Naive thymus-derived CD8-positive, alpha-beta T cell (primary cell): ENCODE results near the gene BCL11A. TPM values are rescaled to one million over a fixed set of nuclear protein-coding genes. Genes with fewer than 3 reads are reported as not detected.

Experiments used
- ATAC-seq, 2 donors: fragments of 150-1000 bp; cut with Tn5 transposase in 1 of 2; sonication (Bioruptor Pico), chemical (Tn5 transposase) in 1 of 2; 1 replicate in 1 of 2; 2 replicates in 1 of 2; pipeline ENCODE4 v1.10.0; 2021; ENCODE audit warnings: mild to moderate bottlenecking in 2 of 2, moderate library complexity in 2 of 2
- POLR2A ChIA-PET: fragments of 350-600 bp; sonication (Branson Sonifier 250); formaldehyde crosslinking; loops from one replicate; lab custom pipeline; 2021; ENCODE audit warnings: antibody characterized with exemption; lab: Charles Lee
- DNase-seq, 10 donors: peaks; one replicate each; pipeline versions ENCODE4 v3.0.0 to v3.0.0-alpha.2; 2020 to 2022
- H3K27ac Mint-ChIP-seq, 10 donors: one replicate each; pipeline ENCODE4 v1.8.0; 2020 to 2022; ENCODE audit warnings: mild to moderate bottlenecking in 10 of 10, mixed read lengths in 10 of 10, moderate library complexity in 4 of 10, inconsistent platforms in 1 of 10
- H3K27me3 Mint-ChIP-seq, 5 donors: one replicate each; pipeline ENCODE4 v1.8.0; 2021 to 2022; ENCODE audit warnings: mixed read lengths in 5 of 5
- H3K36me3 Mint-ChIP-seq, 3 donors: one replicate each; pipeline ENCODE4 v1.8.0; 2020 to 2022; ENCODE audit warnings: mixed read lengths in 3 of 3, mild to moderate bottlenecking in 2 of 3, inconsistent platforms in 1 of 3
- H3K4me1 Mint-ChIP-seq, 4 donors: one replicate each; pipeline ENCODE4 v1.8.0; 2021 to 2022; ENCODE audit warnings: mixed read lengths in 4 of 4
- H3K4me3 Mint-ChIP-seq, 10 donors: one replicate each; pipeline ENCODE4 v1.8.0; 2020 to 2022; ENCODE audit warnings: mild to moderate bottlenecking in 10 of 10, mixed read lengths in 10 of 10, moderate library complexity in 6 of 10, inconsistent platforms in 1 of 10
- H3K9me3 Mint-ChIP-seq, 9 donors: one replicate each; pipeline ENCODE4 v1.8.0; 2020 to 2022; ENCODE audit warnings: mixed read lengths in 9 of 9, mild to moderate bottlenecking in 3 of 9, inconsistent platforms in 1 of 9, moderate library complexity in 1 of 9
- polyA plus RNA-seq, 3 donors: library from polyadenylated mRNA; unstranded; fragments of 300-500 nt; fragmentation: Illumina TruSeq; gene quantifications; one replicate each; pipeline ENCODE4 v1.2.3, GENCODE V29; 2021
- total RNA-seq, 8 experiments: library from RNA in 2 of 8; stranded (reverse) in 2 of 8; gene quantifications; one replicate each; pipeline ENCODE4 v1.2.3 and lab custom pipeline; 2021 to 2026

The BCL11A gene
- total and polyA plus RNA-seq, 5 experiments from 2014 or later: 0.64 to 11.6 (median 1.4) TPM

- peak in 1 of 10 donors; percentile 41 for DNase-seq
- peak overlapping the region in 1 of 10 donors; percentile 34 for H3K4me3 Mint-ChIP-seq
- H3K9me3 Mint-ChIP-seq: no peaks in the 10 kb centered on the region
- no peaks in the 10 kb centered on the region for H3K36me3 Mint-ChIP-seq
- POLR2A ChIA-PET: interaction anchor here (1.1 kb wide), 1 partner anchor 110 kb away, joined by 3 read pairs; no protein-coding TSS in a partner anchor
- peak; percentile 27 to 52 for ATAC-seq
- H3K4me1 Mint-ChIP-seq: peaks cover 0 to 37% (median 0%) of the 10 kb centered on the region in 4 donors
- H3K27ac Mint-ChIP-seq: peak overlapping the region in 2 of 10 donors; percentile 68 to 80
- H3K27me3 Mint-ChIP-seq: peaks cover 0 to 8% (median 1%) of the 10 kb centered on the region in 5 donors
These were observed 114.1 kb downstream of the BCL11A start for GRCh38 chr2:60439219-60439974.

DNA sequence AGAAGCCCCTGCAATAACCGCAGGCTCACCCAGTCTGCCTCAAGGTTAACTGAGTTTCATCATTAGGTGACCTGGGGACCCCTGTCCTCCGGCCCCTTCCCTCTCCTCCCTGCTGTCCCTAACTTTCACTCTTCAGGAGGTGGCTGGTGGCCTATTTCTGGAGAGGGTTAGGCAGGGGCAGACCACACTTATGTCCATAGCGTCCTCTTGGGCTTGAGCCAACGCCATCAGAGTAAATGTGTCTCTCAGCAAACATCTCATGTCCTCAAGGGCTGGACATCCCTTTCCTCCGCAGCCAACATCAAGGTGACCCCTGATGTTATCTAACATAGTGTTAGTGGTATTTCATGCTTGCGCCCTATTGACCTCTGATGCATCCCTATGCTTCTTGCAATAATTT is 114.8 kb downstream of the BCL11A start:
- no peaks in the 10 kb centered on the region for H3K36me3 Mint-ChIP-seq
- ATAC-seq: no peak
- peak overlapping the region in 1 of 10 donors; percentile 39 for H3K27ac Mint-ChIP-seq
- H3K4me1 Mint-ChIP-seq: peaks cover 0 to 37% (median 0%) of the 10 kb centered on the region in 4 donors
- POLR2A ChIA-PET: no interaction called here
- no peak for DNase-seq
- H3K9me3 Mint-ChIP-seq: no peaks in the 10 kb centered on the region
- peaks cover 0 to 8% (median 1%) of the 10 kb centered on the region in 5 donors for H3K27me3 Mint-ChIP-seq
- no peak overlapping the region for H3K4me3 Mint-ChIP-seq

DNA sequence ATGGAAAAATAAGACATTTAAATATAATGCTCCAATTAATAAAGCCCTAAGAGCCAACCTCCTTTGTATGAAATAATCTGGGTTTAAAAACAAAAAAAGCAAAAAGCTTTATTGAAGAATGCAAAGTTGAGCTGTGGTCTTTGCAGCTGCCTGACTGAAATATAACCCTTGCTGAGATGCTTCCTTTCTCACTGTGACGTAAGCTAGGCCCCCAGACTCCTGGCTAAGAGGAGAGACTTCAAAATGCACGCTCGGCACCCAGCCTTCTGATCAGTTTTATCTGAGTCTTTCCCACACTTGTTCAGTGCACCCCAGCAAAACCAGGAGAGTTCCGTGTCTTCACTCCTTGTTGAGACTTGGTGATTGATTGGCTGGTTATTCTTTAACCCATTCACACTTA is 115.3 kb downstream of the BCL11A start:
- DNase-seq: no peak
- Mint-ChIP-seq H3K9me3 (no peaks in the 10 kb centered on the region), H3K27ac (peak overlapping the region in 1 of 10 donors; percentile 70), H3K36me3 (no peaks in the 10 kb centered on the region), H3K4me3 (no peak overlapping the region), H3K27me3 (peaks cover 0 to 8% (median 1%) of the 10 kb centered on the region in 5 donors), H3K4me1 (peaks cover 0 to 37% (median 0%) of the 10 kb centered on the region in 4 donors)
- no peak for ATAC-seq
- POLR2A ChIA-PET: no interaction called here

DNA sequence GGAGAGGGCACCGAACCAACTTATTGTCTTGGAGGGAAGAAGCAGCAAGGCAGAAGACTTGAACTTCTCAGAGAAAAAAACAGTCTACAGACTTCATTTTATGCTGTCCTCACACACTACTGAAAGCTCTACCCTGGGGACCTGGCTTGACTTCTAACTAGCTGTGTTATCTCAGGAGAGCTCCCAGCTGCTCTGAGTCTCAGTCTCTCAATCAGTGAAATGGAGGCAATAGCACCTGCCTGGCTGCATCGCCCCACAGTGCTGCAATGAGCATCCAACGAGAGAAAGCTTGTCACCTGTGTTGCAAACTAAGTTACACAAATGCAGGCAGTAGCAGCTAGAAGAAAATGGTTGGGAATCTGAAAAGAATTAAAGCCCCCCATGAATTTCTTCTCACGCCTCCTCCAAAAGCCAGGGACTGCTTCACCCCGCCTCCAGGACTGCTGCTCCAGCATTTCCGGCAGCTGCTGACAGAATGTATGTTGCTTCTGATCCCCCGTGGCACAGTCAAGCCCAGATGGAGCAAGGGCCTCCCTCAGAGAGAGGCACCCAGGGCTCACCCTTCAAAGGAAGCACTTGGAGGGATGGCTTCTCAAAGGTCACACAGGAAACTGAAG is 116.3 kb downstream of the BCL11A start:
- peaks cover 0 to 34% (median 0%) of the 10 kb centered on the region in 4 donors for H3K4me1 Mint-ChIP-seq
- no peak for DNase-seq
- no peak overlapping the region for H3K4me3 Mint-ChIP-seq
- no peak overlapping the region for H3K27ac Mint-ChIP-seq
- peaks cover 0 to 8% (median 1%) of the 10 kb centered on the region in 5 donors for H3K27me3 Mint-ChIP-seq
- POLR2A ChIA-PET: no interaction called here
- no peaks in the 10 kb centered on the region for H3K9me3 Mint-ChIP-seq
- ATAC-seq: no peak
- no peaks in the 10 kb centered on the region for H3K36me3 Mint-ChIP-seq

DNA sequence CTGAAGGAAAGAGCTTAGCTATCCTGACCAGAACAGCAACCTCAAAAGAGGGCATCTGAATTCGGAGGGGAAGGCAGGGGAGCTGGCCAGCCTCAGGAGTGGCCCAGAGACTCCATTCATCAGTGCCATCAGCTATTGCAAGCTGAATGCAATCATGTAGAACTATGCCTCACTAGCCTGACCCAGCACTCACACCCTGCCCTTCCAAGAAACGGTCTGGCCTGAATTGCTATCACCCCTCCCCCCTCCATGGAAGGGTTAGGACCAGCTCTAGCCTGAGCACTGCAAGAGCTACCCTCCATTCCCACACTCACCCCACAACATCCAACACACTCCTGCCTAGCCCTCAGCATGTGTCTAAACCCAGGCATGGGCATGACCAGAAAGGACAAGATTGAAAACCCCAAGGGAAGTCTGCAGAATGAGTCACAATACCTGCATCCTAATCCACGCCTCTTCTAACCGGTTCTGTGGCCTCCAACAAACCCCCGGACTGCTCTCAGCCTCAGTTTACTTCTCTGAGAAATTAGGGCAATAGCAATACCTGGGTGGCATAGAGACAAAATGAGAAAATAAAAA is 120.3 kb downstream of the BCL11A start:
- POLR2A ChIA-PET: no interaction called here
- ATAC-seq: no peak
- no peak overlapping the region for H3K4me3 Mint-ChIP-seq
- H3K27ac Mint-ChIP-seq: no peak overlapping the region
- H3K36me3 Mint-ChIP-seq: no peaks in the 10 kb centered on the region
- peaks cover 0 to 9% (median 0%) of the 10 kb centered on the region in 4 donors for H3K4me1 Mint-ChIP-seq
- H3K27me3 Mint-ChIP-seq: peaks cover 0 to 4% (median 0%) of the 10 kb centered on the region in 5 donors
- DNase-seq: no peak
- no peaks in the 10 kb centered on the region for H3K9me3 Mint-ChIP-seq

GRCh38 chr2:60432035-60432601 is 121.3 kb downstream of the BCL11A start:
- DNase-seq (no peak), ATAC-seq (no peak)
- Mint-ChIP-seq H3K9me3 (no peaks in the 10 kb centered on the region), H3K4me3 (no peak overlapping the region), H3K27me3 (peaks cover 0 to 4% (median 0%) of the 10 kb centered on the region in 5 donors), H3K4me1 (peaks cover 0 to 5% (median 0%) of the 10 kb centered on the region in 4 donors), H3K27ac (no peak overlapping the region), H3K36me3 (no peaks in the 10 kb centered on the region)
- POLR2A ChIA-PET: no interaction called here

- ATAC-seq: no peak
- DNase-seq: no peak
- H3K27ac Mint-ChIP-seq: no peak overlapping the region
- H3K4me3 Mint-ChIP-seq: no peak overlapping the region
- no peaks in the 10 kb centered on the region for H3K36me3 Mint-ChIP-seq
- POLR2A ChIA-PET: no interaction called here
- H3K27me3 Mint-ChIP-seq: peaks cover 0 to 4% (median 0%) of the 10 kb centered on the region in 5 donors
- peaks cover 0 to 2% (median 0%) of the 10 kb centered on the region in 4 donors for H3K4me1 Mint-ChIP-seq
- H3K9me3 Mint-ChIP-seq: peaks cover 0 to 4% (median 0%) of the 10 kb centered on the region in 9 donors
These were observed 123.8 kb downstream of the BCL11A start for GRCh38 chr2:60429681-60430080.

DNA sequence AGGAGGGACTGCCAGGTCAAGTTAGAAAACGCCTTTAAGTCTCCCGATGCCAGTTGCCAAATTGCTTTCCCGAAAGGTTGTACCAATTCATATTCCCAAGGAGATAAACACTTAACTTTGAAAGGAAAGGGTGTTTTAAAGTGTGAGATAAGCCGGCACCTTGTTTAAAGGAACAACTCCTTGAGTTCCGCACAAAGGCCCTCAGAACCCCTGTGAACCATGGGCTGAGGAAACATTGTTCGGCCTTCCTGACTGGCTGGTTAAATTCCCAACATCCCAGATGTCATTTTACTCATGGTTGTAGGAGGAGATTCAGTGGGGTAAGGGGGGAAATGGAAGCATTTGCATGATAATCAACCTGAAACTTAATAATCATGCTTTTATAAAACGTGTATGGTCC is 126.6 kb downstream of the BCL11A start:
- Mint-ChIP-seq H3K9me3 (peaks cover 0 to 4% (median 0%) of the 10 kb centered on the region in 9 donors), H3K36me3 (no peaks in the 10 kb centered on the region), H3K4me3 (no peak overlapping the region)

DNA sequence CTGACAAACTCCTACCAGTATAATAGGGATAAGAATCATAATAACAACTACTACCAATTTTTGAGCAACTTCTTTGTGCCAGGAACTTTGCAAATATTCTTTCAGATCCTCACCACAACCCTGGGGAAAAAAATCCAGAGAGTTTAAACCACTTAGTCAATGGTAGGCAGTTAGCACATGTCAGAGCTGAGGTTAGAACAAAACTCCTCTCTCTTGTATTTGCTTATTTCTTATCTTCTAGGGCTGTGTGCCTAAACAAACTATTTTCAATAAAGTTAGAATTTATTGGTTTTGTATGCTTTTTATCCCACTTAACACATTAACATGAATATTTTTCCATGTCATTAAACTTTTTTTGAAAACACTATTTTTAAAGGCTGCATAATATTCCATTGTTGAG is 127.1 kb downstream of the BCL11A start:
- DNase-seq (no peak), ATAC-seq (no peak)
- POLR2A ChIA-PET: no interaction called here
- no peak overlapping the region for H3K4me3 Mint-ChIP-seq
- H3K36me3 Mint-ChIP-seq: no peaks in the 10 kb centered on the region
- no peak overlapping the region for H3K27ac Mint-ChIP-seq
- H3K9me3 Mint-ChIP-seq: peaks cover 0 to 4% (median 0%) of the 10 kb centered on the region in 9 donors
- H3K4me1 Mint-ChIP-seq: peaks cover 0 to 5% (median 0%) of the 10 kb centered on the region in 4 donors
- H3K27me3 Mint-ChIP-seq: peaks cover 0 to 4% (median 2%) of the 10 kb centered on the region in 5 donors

More for the DNA sequence above, 126.6 kb downstream of the BCL11A start:
- POLR2A ChIA-PET: no interaction called here
- Mint-ChIP-seq H3K27me3 (peaks cover 0 to 4% (median 2%) of the 10 kb centered on the region in 5 donors), H3K4me1 (peaks cover 0 to 5% (median 0%) of the 10 kb centered on the region in 4 donors), H3K27ac (no peak overlapping the region)
- no peak for DNase-seq
- ATAC-seq: no peak

- H3K4me1 Mint-ChIP-seq: peaks cover 0 to 3% (median 0%) of the 10 kb centered on the region in 4 donors
- no peak overlapping the region for H3K27ac Mint-ChIP-seq
- peaks cover 0 to 4% (median 0%) of the 10 kb centered on the region in 9 donors for H3K9me3 Mint-ChIP-seq
- no peak for DNase-seq
- POLR2A ChIA-PET: no interaction called here
- H3K4me3 Mint-ChIP-seq: no peak overlapping the region
- H3K36me3 Mint-ChIP-seq: no peaks in the 10 kb centered on the region
- peaks cover 2 to 4% (median 3%) of the 10 kb centered on the region in 5 donors for H3K27me3 Mint-ChIP-seq
- ATAC-seq: no peak
These were observed 129.2 kb downstream of the BCL11A start for GRCh38 chr2:60424233-60424632.

DNA sequence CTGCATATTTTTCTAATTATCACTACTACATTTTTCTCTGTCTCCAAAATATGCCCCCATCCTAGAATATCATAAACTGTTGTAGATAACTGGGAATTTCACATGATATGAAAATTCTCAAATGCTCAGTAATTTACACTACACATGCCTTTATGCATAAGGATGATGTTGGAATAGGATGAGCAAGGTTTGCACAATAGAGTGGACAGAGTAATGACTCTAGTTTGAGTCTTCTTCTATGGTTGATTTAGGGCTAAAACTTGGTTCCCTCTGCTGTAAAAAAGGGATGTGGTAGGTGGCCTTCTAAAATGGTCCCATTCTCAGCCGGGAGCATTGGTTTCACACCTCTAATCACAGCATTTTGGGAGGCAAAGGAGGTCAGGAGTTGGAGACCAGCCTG is 129.9 kb downstream of the BCL11A start:
- Mint-ChIP-seq H3K4me1 (peaks cover 0 to 3% (median 0%) of the 10 kb centered on the region in 4 donors), H3K4me3 (no peak overlapping the region), H3K27ac (no peak overlapping the region), H3K27me3 (peaks cover 2 to 11% (median 6%) of the 10 kb centered on the region in 5 donors), H3K36me3 (no peaks in the 10 kb centered on the region), H3K9me3 (peaks cover 0 to 4% (median 0%) of the 10 kb centered on the region in 9 donors)
- POLR2A ChIA-PET: no interaction called here
- DNase-seq (no peak), ATAC-seq (no peak)

DNA sequence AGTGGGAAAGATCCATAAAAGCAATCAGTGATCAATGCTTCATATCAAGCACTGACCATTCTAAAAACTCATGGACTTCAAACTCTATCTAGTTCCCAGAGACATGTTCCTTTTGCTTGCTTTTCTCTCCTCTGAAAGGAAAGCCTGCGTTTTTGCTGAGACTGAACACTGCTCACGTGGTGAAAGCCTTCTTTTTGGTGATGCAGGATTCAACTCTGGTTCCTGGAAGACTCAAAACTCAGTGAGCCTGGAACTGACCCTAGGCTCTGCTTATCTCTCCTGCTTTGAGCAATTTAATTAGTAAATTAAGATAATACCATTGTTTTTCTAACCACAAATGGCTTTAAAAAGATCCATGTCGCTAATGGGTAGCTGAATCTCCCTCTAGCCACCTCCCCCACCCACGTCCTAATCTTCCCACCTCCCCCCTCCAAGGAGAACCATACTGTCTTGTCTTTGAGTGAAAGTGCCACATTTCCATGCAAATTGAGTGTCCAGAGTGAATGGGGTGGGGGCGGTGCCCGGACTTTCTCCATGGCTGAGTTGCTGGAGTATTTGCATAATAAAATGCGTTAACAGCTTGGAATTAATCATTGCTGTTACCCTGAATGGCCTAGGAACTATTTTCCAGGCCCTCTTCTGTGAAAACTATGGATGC is 130.5 kb downstream of the BCL11A start:
- Mint-ChIP-seq H3K9me3 (peaks cover 0 to 4% (median 0%) of the 10 kb centered on the region in 9 donors), H3K36me3 (no peaks in the 10 kb centered on the region), H3K27ac (no peak overlapping the region), H3K4me3 (no peak overlapping the region), H3K27me3 (peaks cover 2 to 16% (median 6%) of the 10 kb centered on the region in 5 donors), H3K4me1 (peaks cover 0 to 3% (median 0%) of the 10 kb centered on the region in 4 donors)
- POLR2A ChIA-PET: no interaction called here
- DNase-seq (no peak), ATAC-seq (no peak)
